HepG2 (cell line): ENCODE measurements around the gene MECR. TPM values are rescaled to one million over a fixed set of nuclear protein-coding genes. Genes with fewer than 3 reads are reported as not detected.

ENCODE experiments used
- ATAC-seq: fragments of 200-7000 bp; cut with Tn5 transposase; 3 replicates; pipeline ENCODE4 v1.9.1; 2020; ENCODE audit warnings: mild to moderate bottlenecking, moderate library complexity
- BruUV-seq: library from RNA; stranded (reverse); fragments of 400-500 nt; replicated peaks from 2 replicates; lab custom pipeline; 2021; lab: Mats Ljungman, UMichigan
- CTCF ChIA-PET: fragments of 300-600 bp; formaldehyde crosslinking; extraction: SDS; loops from one replicate; lab custom pipeline; 2021; ENCODE audit warnings: low total read pairs, inconsistent platforms, low intra/inter-chr PET ratio; lab: Yijun Ruan, JAX
- POLR2A ChIA-PET: fragments of 350-600 bp; sonication (Branson Sonifier 250); formaldehyde crosslinking; loops from one replicate; lab custom pipeline; 2020; ENCODE audit warnings: antibody characterized with exemption, inconsistent platforms; lab: Yijun Ruan, JAX
- DNase-seq: peaks from one replicate; pipeline ENCODE4 v3.0.0-alpha.2; 2015; ENCODE audit warnings: low spot score
- FAIRE-seq: peaks from 3 replicates; lab custom pipeline; 2011; peaks lifted over from hg19 to GRCh38; lab: Jason Lieb, UNC
- H2AFZ ChIP-seq: one replicate; pipeline ENCODE4 v1.6.1; 2011; ENCODE audit warnings: low read length, inconsistent platforms
- H3K27ac ChIP-seq: fragments of 300-600 bp; 3 replicates; pipeline ENCODE4 v1.8.0; 2011; ENCODE audit warnings: mixed run types, mild to moderate bottlenecking, mixed read lengths, low read length, inconsistent platforms; ENCODE audit not compliant: insufficient read depth; ENCODE audit errors: extremely low read length
- H3K27me3 ChIP-seq, 2 experiments: fragments of 200-600 bp in 1 of 2; 2 replicates in 1 of 2; 3 replicates in 1 of 2; pipeline versions ENCODE4 v1.6.0 to v1.8.0; 2011; ENCODE audit warnings: low read length in 2 of 2, mild to moderate bottlenecking in 2 of 2, moderate library complexity in 2 of 2, inconsistent platforms in 1 of 2; ENCODE audit not compliant: insufficient read depth in 2 of 2, control insufficient read depth in 1 of 2
- H3K36me3 ChIP-seq, 2 experiments: fragments of 200-600 bp in 1 of 2; replicated peaks in 1 of 2; 2 replicates in 1 of 2; 3 replicates in 1 of 2; pipeline versions ENCODE4 v1.5.1 to v1.8.0; 2011; ENCODE audit warnings: low read length in 2 of 2, inconsistent platforms in 1 of 2; ENCODE audit not compliant: insufficient read depth in 2 of 2, control insufficient read depth in 1 of 2
- H3K4me1 ChIP-seq: 2 replicates; pipeline ENCODE4 v1.5.1; 2012; ENCODE audit warnings: low read length, inconsistent platforms; ENCODE audit not compliant: insufficient read depth
- H3K4me2 ChIP-seq: 2 replicates; pipeline ENCODE4 v1.6.0; 2011; ENCODE audit warnings: low read depth, low read length, inconsistent platforms
- H3K4me3 ChIP-seq, 3 experiments: fragments of 200-600 bp in 1 of 3; sonication (generic), shearing (Covaris generic) in 1 of 3; replicated peaks in 1 of 3; 2 replicates each; pipeline ENCODE4 v1.5.1; 2011 to 2016; ENCODE audit warnings: low read length in 3 of 3, inconsistent platforms in 2 of 3, low read depth in 2 of 3, mild to moderate bottlenecking in 2 of 3, control low read depth in 1 of 3, mixed read lengths in 1 of 3; ENCODE audit not compliant: insufficient read depth in 1 of 3
- H3K79me2 ChIP-seq: one replicate; pipeline ENCODE4 v1.6.1; 2011; ENCODE audit warnings: low read length, inconsistent platforms; ENCODE audit not compliant: insufficient read depth
- H3K9ac ChIP-seq: 2 replicates; pipeline ENCODE4 v1.6.0; 2011; ENCODE audit warnings: mild to moderate bottlenecking, low read depth, low read length, inconsistent platforms; ENCODE audit not compliant: insufficient read depth
- H3K9me3 ChIP-seq: 2 replicates; pipeline ENCODE4 v1.5.1; 2012; ENCODE audit warnings: mild to moderate bottlenecking, low read length
- H4K20me1 ChIP-seq: 2 replicates; pipeline ENCODE4 v1.6.0; 2011; ENCODE audit warnings: inconsistent platforms, mild to moderate bottlenecking, low read length, moderate library complexity; ENCODE audit not compliant: insufficient read depth
- AGO2 ChIP-seq: fragments of 200-400 bp; formaldehyde crosslinking; optimal IDR thresholded peaks from 2 replicates; pipeline ENCODE3; 2017; ENCODE audit warnings: mild to moderate bottlenecking, low read depth, low read length, moderate library complexity
- ZNF275 ChIP-seq: sonication (generic); formaldehyde crosslinking; IDR thresholded peaks from 2 replicates; pipeline ENCODE4 v1.8.0; 2022; ENCODE audit warnings: missing genetic modification reagents, mild to moderate bottlenecking, inconsistent platforms, borderline replicate concordance
- WGBS: methylation state at CpG from one replicate; pipeline ENCODE4 v1.1.6; 2017; ENCODE audit warnings: low lambda C conversion rate; 5-methylcytosine and 5-hydroxymethylcytosine counted together
- in situ Hi-C: cut with HindIII; loops from 2 replicates; pipeline ENCODE4 v1.10.0; 2017; ENCODE audit warnings: low pct_unique_long_range_greater_than_20kb; ENCODE audit not compliant: extremely low pct_ligation_motif_present
- intact Hi-C: fragments of 100-400 bp; cut with micrococcal nuclease; formaldehyde crosslinking; loops from one replicate; pipeline ENCODE4 v1.10.0; 2022; ENCODE audit not compliant: unreplicated experiment
- polyA plus RNA-seq, 8 experiments: library from polyadenylated mRNA; depleted of rRNA in 3 of 8; stranded (reverse) in 7 of 8; unstranded in 1 of 8; fragments of >200 nt; fragmentation: Illumina TruSeq in 4 of 8; extraction: Trizol in 4 of 8; gene quantifications; 2 replicates each; pipeline versions ENCODE4 v1.2.1 to v1.2.3, GENCODE V29; 2011 to 2016; ENCODE audit warnings: low read depth in 4 of 8, missing spikeins in 1 of 8, mixed read lengths in 1 of 8; ENCODE audit not compliant: insufficient read depth in 1 of 8
- total RNA-seq, 5 experiments: library from RNA; depleted of rRNA; stranded (reverse); fragments of >200 nt; fragmentation: Illumina TruSeq; extraction: Trizol; gene quantifications; 2 replicates each; pipeline ENCODE4 v1.2.3, GENCODE V29; 2016; ENCODE audit warnings: low read depth in 1 of 5
- TF ChIP-seq, protein P1 (sequence below): sonication (generic); formaldehyde crosslinking; IDR thresholded peaks from 2 replicates; pipeline ENCODE4 v1.4.0; 2020; ENCODE audit warnings: missing genetic modification reagents

The MECR gene
- total and polyA plus RNA-seq, 2 of the 13 experiments (the other 11 are each of a cell fraction or from before 2014, with no cell fraction given), result 18.8 to 24.9 TPM

DNA sequence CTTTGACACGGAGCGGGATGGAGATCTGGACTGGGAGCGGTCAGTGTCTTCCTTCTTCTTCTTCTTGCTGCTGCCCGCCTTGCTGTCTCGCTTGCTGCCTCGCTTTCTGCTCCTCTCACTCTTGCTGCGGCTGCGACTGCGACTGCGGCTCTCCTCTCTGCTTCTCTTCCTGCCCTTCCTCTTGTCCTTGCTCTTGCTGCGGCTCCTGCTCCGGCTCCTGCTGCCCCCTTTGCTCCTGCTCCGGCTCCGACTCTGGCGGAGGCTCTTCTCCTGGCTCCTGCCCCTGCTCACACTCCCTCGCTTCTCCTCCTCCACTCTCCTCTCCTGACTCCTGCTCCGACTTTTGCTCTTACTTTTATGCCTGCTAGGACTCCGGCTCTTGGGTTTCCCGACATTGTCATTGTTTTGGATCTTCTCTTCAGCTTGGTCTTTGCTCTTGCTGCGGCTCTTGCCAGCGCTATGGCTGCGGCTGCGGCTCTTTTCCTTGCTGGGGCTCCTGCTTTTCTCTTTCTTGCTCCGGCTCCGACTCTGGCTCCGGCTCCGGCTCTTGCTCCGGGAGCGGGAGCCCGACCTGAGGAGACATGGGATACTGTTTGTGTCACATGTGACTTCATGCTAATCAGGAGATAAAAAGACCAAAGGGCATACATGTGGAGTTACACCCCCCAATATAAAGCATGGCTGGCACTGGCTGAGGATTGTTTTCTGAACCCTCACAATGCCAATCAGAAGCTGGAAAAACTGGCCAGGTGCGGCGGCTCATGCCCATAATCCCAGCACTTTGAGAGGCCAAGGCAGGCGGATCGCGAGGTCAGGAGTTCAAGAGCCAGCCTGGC lies 81.9 kb downstream of the MECR start:
- H3K27ac ChIP-seq, result no peak overlapping the region

More for the DNA sequence above, 81.9 kb downstream of the MECR start:
- DNase-seq, result no peak
- intact Hi-C loops, result no loop called here
- TF ChIP-seq ZNF275 (CRISPR knock-in tag) (no peak), AGO2 (peak; percentile 43)
- TF ChIP-seq, protein P1, sequence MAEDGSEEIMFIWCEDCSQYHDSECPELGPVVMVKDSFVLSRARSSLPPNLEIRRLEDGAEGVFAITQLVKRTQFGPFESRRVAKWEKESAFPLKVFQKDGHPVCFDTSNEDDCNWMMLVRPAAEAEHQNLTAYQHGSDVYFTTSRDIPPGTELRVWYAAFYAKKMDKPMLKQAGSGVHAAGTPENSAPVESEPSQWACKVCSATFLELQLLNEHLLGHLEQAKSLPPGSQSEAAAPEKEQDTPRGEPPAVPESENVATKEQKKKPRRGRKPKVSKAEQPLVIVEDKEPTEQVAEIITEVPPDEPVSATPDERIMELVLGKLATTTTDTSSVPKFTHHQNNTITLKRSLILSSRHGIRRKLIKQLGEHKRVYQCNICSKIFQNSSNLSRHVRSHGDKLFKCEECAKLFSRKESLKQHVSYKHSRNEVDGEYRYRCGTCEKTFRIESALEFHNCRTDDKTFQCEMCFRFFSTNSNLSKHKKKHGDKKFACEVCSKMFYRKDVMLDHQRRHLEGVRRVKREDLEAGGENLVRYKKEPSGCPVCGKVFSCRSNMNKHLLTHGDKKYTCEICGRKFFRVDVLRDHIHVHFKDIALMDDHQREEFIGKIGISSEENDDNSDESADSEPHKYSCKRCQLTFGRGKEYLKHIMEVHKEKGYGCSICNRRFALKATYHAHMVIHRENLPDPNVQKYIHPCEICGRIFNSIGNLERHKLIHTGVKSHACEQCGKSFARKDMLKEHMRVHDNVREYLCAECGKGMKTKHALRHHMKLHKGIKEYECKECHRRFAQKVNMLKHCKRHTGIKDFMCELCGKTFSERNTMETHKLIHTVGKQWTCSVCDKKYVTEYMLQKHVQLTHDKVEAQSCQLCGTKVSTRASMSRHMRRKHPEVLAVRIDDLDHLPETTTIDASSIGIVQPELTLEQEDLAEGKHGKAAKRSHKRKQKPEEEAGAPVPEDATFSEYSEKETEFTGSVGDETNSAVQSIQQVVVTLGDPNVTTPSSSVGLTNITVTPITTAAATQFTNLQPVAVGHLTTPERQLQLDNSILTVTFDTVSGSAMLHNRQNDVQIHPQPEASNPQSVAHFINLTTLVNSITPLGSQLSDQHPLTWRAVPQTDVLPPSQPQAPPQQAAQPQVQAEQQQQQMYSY, result peak; percentile 60; the same call in 1 of the 2 replicates
- 96% methylated on average over 35 of the region's 35 CpGs for WGBS
- H2AFZ ChIP-seq, result no peak overlapping the region
- in situ Hi-C loops, result no loop called here
- H4K20me1 ChIP-seq, result no peaks in the 10 kb centered on the region; the same call in 1 of the 2 replicates
- H3K4me2 ChIP-seq, result no peak overlapping the region
- CTCF ChIA-PET, result no interaction called here
- H3K9me3 ChIP-seq, result no peaks in the 10 kb centered on the region
- no peak overlapping the region for H3K4me3 ChIP-seq
- H3K9ac ChIP-seq, result no peak overlapping the region
- POLR2A ChIA-PET, result no interaction called here
- no peaks in the 10 kb centered on the region for H3K27me3 ChIP-seq
- peaks cover 32% of the 10 kb centered on the region for H3K4me1 ChIP-seq
- H3K36me3 ChIP-seq, result peaks cover 17 to 64% of the 10 kb centered on the region in 2 experiments
- H3K79me2 ChIP-seq, result no peaks in the 10 kb centered on the region
- BruUV-seq, result no TSS peak
- no peak for ATAC-seq
- FAIRE-seq, result no peak
